GM10266 (cell line): ENCODE data around the gene AGBL5.

Source experiments
- DNase-seq: peaks from one replicate; pipeline ENCODE4 v3.0.0; 2012; ENCODE audit errors: extremely low spot score
- TF ChIP-seq, protein P1 (sequence below): IDR thresholded peaks from 2 replicates; pipeline ENCODE4 v1.5.1; 2012; ENCODE audit warnings: mild to moderate bottlenecking, low read depth; ENCODE audit not compliant: control insufficient read depth, insufficient read depth; ENCODE audit errors: missing control alignments

Gene AGBL5

DNA sequence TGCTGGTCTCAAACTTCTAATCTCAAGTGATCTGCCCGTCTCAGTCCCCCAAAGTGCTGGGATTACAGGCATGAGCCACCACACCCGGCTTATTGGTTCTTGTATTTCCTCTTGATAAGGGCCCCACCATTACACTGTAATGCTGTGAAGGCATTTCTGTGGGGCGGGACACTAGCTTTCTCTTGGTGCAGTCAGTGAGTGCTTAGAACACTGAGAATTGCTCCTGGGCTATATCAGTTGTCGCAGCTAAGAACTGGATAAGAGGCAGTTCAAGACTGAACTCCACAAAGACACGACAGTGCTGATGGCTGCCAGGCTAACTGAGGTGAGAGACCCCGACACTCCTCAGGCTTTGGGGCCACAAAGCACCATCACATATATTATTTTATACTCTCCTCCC, 37.2 kb downstream of the AGBL5 start:
- TF ChIP-seq, protein P1, sequence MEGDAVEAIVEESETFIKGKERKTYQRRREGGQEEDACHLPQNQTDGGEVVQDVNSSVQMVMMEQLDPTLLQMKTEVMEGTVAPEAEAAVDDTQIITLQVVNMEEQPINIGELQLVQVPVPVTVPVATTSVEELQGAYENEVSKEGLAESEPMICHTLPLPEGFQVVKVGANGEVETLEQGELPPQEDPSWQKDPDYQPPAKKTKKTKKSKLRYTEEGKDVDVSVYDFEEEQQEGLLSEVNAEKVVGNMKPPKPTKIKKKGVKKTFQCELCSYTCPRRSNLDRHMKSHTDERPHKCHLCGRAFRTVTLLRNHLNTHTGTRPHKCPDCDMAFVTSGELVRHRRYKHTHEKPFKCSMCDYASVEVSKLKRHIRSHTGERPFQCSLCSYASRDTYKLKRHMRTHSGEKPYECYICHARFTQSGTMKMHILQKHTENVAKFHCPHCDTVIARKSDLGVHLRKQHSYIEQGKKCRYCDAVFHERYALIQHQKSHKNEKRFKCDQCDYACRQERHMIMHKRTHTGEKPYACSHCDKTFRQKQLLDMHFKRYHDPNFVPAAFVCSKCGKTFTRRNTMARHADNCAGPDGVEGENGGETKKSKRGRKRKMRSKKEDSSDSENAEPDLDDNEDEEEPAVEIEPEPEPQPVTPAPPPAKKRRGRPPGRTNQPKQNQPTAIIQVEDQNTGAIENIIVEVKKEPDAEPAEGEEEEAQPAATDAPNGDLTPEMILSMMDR = no peak

DNA sequence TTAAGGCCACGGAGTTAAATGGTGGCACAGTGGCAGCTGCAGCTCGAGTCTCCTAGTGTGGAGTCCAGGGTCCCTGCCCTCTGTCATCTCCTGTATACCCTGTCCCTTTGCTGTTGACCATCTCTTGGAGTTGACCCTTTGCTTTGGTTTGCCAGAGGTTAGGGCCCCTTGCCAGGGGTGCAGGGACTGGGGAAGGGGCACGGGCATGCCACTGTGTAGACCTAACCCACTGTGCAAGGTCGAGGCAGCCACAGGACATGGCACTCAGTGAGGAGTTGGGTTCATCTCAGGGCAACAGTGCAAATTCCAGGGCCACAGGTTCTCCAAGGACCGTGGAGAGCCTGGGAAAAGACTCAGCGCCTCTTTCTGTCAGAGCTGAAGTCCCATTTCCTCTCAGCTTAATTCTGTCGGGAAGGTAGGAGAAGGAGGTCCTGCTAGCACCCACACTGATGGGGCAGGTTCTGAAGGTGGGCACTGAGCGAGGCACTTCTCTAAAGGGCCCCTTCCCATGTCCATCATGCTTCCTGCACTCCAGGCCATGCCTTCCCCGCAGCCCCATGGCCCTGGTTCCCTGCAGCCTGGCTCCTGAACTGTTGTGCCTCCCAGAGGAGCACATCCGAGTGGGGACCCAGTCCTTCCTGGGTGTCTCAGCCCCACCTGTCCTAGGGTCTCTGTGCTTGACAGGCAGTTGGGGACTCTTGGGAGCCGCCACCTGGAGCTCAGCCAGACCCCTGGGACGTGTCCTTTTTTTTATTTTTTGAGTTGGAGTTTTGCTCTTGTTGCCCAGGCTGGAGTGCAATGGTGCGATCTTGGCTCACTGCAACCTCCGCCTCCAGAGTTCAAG, 37.9 kb downstream of the AGBL5 start:
- TF ChIP-seq, protein P1 = no peak
- no peak for DNase-seq

More for the DNA sequence above, 37.2 kb downstream of the AGBL5 start:
- no peak for DNase-seq

DNA sequence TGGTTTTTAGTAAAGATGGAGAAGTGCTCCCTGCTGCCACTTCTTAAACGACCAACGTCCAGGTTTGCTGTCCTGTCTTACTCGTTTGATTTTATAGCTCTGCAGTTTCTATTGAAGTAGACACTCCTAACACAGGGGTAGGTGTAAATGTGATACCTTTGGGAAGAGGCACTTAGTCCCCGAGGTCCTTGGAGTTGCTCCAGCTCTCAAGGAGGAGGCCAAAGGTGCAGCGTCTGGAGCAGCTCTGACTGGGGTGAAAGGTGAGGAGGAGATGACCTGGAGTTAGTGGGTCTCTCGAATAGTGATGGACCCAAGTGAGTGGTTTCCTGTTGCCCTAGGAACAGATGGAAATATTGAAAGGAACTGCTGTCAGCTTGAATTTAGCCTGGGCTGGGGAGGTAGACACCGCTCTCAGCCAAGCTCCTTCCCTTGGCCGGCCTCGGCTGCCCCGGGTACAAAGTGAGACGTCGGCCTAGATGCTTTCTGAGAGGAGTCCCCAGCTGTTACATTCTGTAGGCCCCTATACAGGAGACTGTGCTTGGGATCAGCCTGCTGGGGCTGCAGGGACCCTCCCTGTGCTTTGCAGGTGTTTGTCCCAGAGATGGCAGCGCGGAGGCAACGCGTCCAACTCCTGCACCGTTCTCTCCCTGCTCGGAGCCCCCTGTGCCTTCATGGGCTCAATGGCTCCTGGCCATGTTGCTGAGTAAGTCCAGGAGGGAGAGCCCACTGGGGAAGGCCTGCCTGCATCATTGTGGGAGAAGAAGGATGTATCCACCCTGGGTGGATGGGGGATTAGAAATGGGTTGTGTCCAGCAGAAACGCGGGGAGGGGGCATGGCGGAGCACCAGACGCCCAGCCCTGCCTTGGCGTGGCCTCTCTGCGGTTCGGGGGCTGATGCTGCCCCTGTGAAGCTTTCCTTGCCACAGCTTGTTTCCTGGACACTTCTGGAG, 40.6 kb downstream of the AGBL5 start:
- TF ChIP-seq, protein P1 = no peak

DNA sequence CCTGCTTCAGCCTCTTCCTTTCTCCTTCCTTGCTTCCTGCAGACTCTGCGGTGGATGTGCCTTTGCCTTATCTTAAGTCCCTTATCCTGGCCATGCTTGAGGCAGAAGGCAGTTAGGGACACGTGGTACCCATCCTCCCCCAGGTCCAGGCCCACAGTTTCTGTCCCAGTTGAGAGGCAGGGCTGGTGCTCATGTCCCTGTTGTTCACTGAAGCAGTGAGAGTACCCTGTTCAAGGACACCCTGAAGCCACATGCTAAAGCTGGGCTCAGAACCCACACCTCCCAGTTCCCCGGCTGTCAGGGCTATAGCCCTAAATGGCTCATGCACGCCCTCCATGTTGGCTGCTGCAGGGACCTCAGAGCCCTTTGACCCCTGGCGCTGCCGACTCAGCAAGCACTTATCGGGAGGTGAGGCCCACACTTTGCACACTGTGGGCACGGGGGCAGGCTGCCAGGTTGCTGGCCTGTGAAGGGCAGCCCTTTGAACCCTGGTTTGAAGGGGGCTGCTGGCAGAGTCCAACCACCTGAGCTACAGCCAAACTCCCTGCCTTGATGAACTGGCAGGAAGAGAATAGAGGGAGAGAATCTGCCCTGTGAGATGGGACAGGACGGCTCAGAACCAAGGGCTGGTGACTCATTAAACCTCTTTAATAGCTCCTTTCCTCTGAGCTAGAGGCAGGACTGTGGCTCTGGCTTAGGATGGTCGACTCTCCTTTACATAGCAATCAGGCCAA, 41.4 kb downstream of the AGBL5 start:
- no peak for DNase-seq
- TF ChIP-seq, protein P1 = no peak

More for the DNA sequence above, 40.6 kb downstream of the AGBL5 start:
- no peak for DNase-seq

DNA sequence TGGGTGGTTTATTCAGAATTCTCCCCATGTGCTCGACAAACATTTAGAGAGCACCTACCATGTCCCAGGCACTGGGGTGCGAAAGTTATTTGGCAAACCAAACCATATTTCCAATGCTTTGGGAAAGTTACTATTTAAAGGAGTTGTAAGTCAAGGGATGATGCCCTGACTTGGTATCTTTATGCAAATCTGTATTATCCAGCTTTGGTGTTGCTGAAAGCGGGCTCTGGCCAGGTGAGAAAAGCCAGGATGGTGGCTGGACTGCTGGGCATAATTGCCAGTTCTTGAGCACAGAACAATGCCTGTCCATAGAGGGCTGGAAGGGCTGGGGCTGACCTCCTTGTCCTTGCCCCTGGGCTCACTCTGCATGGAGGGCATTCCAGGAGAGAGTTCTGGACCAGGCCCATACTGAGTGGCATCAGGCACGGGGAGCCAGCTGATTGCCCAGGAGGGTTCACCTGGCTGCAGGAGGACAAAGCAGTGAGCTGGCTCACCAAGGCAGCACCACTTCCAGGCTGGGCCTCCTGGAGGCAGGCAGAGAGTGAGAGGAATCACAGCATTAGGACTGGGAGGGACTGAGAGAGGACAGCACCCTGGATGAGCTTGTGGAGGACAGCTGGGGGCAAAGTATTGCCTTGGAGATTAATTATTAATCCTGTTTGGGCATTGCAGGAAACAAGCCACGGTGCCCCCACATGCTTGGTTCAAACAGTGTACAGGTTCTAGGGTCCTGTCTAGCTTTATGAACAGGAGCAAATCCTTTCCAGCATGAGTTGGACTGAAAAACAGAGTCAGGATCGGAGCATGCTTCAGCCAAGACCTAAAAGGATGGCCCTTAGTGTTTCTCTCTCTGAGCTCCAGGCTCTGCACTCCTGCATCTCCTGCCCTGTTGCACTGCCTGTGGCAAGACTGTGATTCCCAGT, 42.2 kb downstream of the AGBL5 start:
- DNase-seq = no peak
- TF ChIP-seq, protein P1 = no peak

DNA sequence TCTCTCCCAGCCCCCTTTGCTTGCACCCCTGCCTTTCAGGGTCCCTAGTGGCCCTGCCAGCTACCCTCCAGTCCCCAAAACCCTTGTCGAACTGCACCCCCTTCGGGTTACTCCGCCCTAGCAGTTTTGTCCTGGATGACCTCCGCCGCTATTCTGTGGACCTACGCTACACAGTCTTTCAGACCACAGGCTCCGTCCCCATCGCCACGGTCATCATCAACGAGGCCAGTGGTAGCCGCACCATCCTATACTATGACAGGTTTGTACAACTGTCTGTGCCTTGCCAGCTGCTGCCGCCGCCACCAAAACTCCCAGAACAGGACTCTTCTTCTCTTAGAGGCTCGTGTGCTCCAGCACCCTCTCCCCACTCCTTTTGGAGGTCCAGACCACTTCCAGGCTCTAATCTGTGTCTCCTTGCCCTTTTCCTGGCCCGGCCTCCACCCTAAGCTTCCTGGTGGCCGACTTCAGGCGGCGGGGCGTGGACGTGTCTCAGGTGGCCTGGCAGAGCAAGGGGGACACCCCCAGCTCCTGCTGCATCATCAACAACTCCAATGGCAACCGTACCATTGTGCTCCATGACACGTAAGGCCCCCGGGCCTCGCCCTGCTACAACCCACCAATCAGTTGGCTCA, 43.0 kb downstream of the AGBL5 start:
- TF ChIP-seq, protein P1 = no peak
- DNase-seq = no peak
